H1 (cell line): Measurements from ENCODE around the gene RBMS2. TPM values are rescaled to one million over a fixed set of nuclear protein-coding genes. Genes with fewer than 3 reads are reported as not detected.

Experiments used
- CHD7 ChIP-seq: fragments of 300-600 bp; sonication (generic); IDR thresholded peaks from 2 replicates; pipeline ENCODE4 v1.7.1; 2012; ENCODE audit warnings: low read length, moderate library complexity, mild to moderate bottlenecking, inconsistent platforms; ENCODE audit not compliant: insufficient replicate concordance
- polyA plus RNA-seq, 7 experiments: library from polyadenylated mRNA; depleted of rRNA in 3 of 7; stranded (reverse) in 5 of 7; unstranded in 2 of 7; fragments of >200 nt in 5 of 7; fragments of 200-250 nt in 2 of 7; gene quantifications; 1 replicate in 5 of 7; 2 replicates in 1 of 7; 4 replicates in 1 of 7; pipeline versions ENCODE4 v1.2.1 to v1.2.3, GENCODE V29; 2011 to 2013; ENCODE audit warnings: missing spikeins in 2 of 7, mixed read lengths in 2 of 7
- total RNA-seq: library from RNA; stranded (reverse); fragmentation: NEBNext Ultra II Directional; extraction: Animal tissue kit (Norgen Biotek cat#: 25700); gene quantifications from 2 replicates; pipeline ENCODE4 v1.2.1, GENCODE V29; 2021

The RBMS2 gene
- total and polyA plus RNA-seq, 2 of the 8 experiments (the other 6 are each of a cell fraction or from before 2014, with no cell fraction given): 9.6 to 31.3 TPM

GRCh38 chr12:56581418-56582145, 60.0 kb downstream of the RBMS2 start (continued):
- no peak for TF ChIP-seq CHD7
